Glutamatergic neuron (in vitro differentiated cells): ENCODE results near the gene LRP8. TPM values are rescaled to one million over a fixed set of nuclear protein-coding genes. Genes with fewer than 3 reads are reported as not detected.
A peak's percentile ranks its signal among the peaks of the same experiment; 100 is the strongest.

Experiments
- DNase-seq: peaks from one replicate; pipeline ENCODE4 v3.0.0; 2022
- H3K27ac Mint-ChIP-seq: one replicate; pipeline ENCODE4 v1.8.0; 2020; ENCODE audit warnings: mild to moderate bottlenecking, mixed read lengths, inconsistent platforms; ENCODE audit not compliant: unreplicated experiment
- H3K27me3 Mint-ChIP-seq: one replicate; pipeline ENCODE4 v1.8.0; 2020; ENCODE audit warnings: mild to moderate bottlenecking, moderate library complexity, mixed read lengths, inconsistent platforms; ENCODE audit not compliant: unreplicated experiment
- H3K36me3 Mint-ChIP-seq: one replicate; pipeline ENCODE4 v1.8.0; 2020; ENCODE audit warnings: mild to moderate bottlenecking, mixed read lengths, inconsistent platforms; ENCODE audit not compliant: unreplicated experiment
- H3K4me1 Mint-ChIP-seq: one replicate; pipeline ENCODE4 v1.8.0; 2020; ENCODE audit warnings: mild to moderate bottlenecking, low read depth, mixed read lengths, inconsistent platforms; ENCODE audit not compliant: unreplicated experiment
- H3K4me3 Mint-ChIP-seq: one replicate; pipeline ENCODE4 v1.8.0; 2020; ENCODE audit warnings: mild to moderate bottlenecking, mixed read lengths, inconsistent platforms; ENCODE audit not compliant: unreplicated experiment
- H3K9me3 Mint-ChIP-seq: one replicate; pipeline ENCODE4 v1.8.0; 2020; ENCODE audit warnings: mild to moderate bottlenecking, moderate library complexity, mixed read lengths, inconsistent platforms; ENCODE audit not compliant: unreplicated experiment
- total RNA-seq: library from RNA; stranded (reverse); fragmentation: NEBNext Ultra II Directional; extraction: Animal tissue kit (Norgen Biotek cat#: 25700); gene quantifications from one replicate; pipeline ENCODE4 v1.2.1, GENCODE V29; 2021; ENCODE audit not compliant: unreplicated experiment
- TF ChIP-seq, protein P1 (sequence below): fragments of 200-600 bp; sonication (generic); IDR thresholded peaks from one replicate; pipeline ENCODE4 v1.5.0; 2021; ENCODE audit not compliant: partially characterized antibody, unreplicated experiment

LRP8 gene
- total RNA-seq, 1 donor from 2014 or later = 57.9 TPM

- Mint-ChIP-seq H3K27ac (no peak overlapping the region), H3K9me3 (peaks cover 3% of the 10 kb centered on the region), H3K27me3 (peaks cover 3% of the 10 kb centered on the region), H3K36me3 (no peaks in the 10 kb centered on the region), H3K4me1 (peaks cover 10% of the 10 kb centered on the region), H3K4me3 (no peak overlapping the region)
- TF ChIP-seq, protein P1, sequence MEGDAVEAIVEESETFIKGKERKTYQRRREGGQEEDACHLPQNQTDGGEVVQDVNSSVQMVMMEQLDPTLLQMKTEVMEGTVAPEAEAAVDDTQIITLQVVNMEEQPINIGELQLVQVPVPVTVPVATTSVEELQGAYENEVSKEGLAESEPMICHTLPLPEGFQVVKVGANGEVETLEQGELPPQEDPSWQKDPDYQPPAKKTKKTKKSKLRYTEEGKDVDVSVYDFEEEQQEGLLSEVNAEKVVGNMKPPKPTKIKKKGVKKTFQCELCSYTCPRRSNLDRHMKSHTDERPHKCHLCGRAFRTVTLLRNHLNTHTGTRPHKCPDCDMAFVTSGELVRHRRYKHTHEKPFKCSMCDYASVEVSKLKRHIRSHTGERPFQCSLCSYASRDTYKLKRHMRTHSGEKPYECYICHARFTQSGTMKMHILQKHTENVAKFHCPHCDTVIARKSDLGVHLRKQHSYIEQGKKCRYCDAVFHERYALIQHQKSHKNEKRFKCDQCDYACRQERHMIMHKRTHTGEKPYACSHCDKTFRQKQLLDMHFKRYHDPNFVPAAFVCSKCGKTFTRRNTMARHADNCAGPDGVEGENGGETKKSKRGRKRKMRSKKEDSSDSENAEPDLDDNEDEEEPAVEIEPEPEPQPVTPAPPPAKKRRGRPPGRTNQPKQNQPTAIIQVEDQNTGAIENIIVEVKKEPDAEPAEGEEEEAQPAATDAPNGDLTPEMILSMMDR = no peak
- no peak for DNase-seq
Observed at GRCh38 chr1:53366901-53367502, 39.1 kb upstream of the LRP8 start.

DNA sequence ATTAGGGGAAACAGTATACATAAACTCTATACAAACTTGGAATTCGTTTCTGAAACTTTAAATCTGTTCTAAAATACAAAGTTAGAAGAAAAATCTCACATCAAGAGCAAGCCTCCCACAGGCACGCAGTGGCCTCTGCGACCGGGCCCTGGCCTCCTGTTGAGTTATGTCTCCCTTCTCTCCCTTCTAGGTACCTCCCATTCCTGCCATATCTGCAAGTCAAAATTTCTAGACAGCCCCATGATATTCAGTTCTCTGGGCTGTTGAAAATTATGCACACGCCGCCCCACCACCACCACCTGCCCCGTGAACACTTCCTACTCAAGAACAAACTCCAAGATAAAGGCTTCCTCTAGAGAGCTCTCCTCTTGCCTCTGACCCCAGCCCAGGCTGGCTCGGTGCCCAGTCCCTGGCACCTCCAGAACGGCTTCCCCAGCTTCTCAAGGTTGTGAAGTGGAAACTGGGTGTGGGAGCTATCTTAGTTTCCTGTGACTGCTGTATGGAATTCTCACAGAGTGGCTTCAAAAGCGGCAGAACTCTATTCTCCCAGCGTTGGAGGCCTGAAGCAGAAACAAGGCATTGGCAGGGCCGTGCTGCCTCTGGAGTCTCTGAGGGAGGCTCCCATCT is 37.7 kb upstream of the LRP8 start:
- DNase-seq = peak; percentile 4
- H3K4me1 Mint-ChIP-seq = peaks cover 3% of the 10 kb centered on the region
- H3K4me3 Mint-ChIP-seq = no peak overlapping the region
- H3K27ac Mint-ChIP-seq = no peak overlapping the region
- TF ChIP-seq, protein P1 = no peak
- peaks cover 3% of the 10 kb centered on the region for H3K27me3 Mint-ChIP-seq
- peaks cover 2% of the 10 kb centered on the region for H3K9me3 Mint-ChIP-seq
- no peaks in the 10 kb centered on the region for H3K36me3 Mint-ChIP-seq

DNA sequence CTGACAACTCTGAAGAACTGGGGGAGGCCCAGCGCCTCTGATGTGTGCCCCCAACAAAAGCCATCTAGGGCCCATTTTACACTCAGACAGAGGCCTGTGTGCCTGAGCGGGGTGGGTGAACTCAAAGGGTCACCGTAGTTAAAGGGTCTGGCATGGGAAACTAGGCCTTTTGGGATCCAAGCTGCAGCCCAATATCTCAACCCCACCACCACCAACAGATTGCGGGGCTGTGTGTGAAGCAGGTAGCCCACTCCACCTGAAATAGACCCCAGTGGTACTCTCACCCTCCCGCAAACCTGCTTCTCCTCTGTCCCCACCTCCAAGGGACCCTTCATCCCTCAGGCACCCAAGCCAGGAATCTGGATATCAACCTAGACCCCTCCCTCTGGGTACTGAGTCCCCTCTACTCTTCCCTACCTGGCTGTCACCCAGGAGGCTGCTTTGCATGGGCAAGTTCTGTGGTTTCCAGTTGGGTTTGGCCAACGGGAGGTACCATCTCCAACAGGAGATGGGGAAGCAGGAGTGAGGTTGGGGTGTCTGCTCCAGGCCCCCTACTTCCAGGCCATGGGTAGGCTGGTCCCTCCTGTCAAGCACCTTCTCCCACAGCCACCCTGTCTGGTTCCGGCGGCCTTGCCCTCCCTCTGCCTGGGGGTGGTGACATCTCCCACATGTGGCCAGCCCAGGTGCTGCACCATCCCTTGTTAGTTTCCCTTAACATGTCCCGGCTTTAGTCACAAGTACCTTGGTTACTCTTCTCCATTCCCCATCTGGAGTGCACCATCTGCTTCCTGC is 35.2 kb upstream of the LRP8 start:
- no peaks in the 10 kb centered on the region for H3K36me3 Mint-ChIP-seq
- H3K4me1 Mint-ChIP-seq = peaks cover 3% of the 10 kb centered on the region
- H3K4me3 Mint-ChIP-seq = no peak overlapping the region
- TF ChIP-seq, protein P1 = no peak
- no peak overlapping the region for H3K27ac Mint-ChIP-seq
- peak; percentile 10 for DNase-seq
- H3K9me3 Mint-ChIP-seq = peaks cover 2% of the 10 kb centered on the region
- H3K27me3 Mint-ChIP-seq = peaks cover 3% of the 10 kb centered on the region

DNA sequence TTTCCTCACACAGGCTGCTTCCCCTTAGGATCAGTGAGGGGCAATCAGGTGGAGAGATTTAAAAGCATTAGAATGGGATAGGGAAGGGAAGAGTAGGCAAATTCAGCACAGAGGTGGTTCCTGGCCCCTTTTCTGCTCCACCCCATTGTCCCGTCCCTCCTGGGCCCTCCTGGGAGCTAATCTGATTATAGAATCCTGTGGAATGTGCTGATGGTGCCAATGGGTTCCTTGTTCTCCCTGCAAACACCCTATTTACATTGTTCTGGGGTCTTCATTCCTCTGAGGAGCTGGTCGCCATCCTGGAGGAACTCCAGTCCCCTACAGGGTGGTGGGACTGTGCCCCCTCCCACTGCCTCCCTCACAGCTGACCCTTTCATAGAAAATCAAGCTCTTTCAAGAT is 34.4 kb upstream of the LRP8 start:
- H3K27ac Mint-ChIP-seq = no peak overlapping the region
- no peaks in the 10 kb centered on the region for H3K36me3 Mint-ChIP-seq
- H3K4me1 Mint-ChIP-seq = peaks cover 3% of the 10 kb centered on the region
- TF ChIP-seq, protein P1 = no peak
- no peak for DNase-seq
- H3K27me3 Mint-ChIP-seq = no peaks in the 10 kb centered on the region
- no peak overlapping the region for H3K4me3 Mint-ChIP-seq
- peaks cover 2% of the 10 kb centered on the region for H3K9me3 Mint-ChIP-seq
